Progenitor cell of endocrine pancreas (in vitro differentiated cells): ENCODE measurements around the gene CCDC146. TPM values are rescaled to one million over a fixed set of nuclear protein-coding genes. Genes with fewer than 3 reads are reported as not detected.

Source experiments
- DNase-seq: peaks from one replicate; pipeline ENCODE4 v3.0.0; 2021; ENCODE audit warnings: low spot score; ENCODE audit not compliant: unreplicated experiment
- H3K27ac Mint-ChIP-seq: 2 replicates; pipeline ENCODE4 v1.8.0; 2021; ENCODE audit warnings: mild to moderate bottlenecking, moderate library complexity, mixed read lengths
- H3K27me3 Mint-ChIP-seq: 2 replicates; pipeline ENCODE4 v1.8.0; 2021; ENCODE audit warnings: mixed read lengths
- H3K36me3 Mint-ChIP-seq: 2 replicates; pipeline ENCODE4 v1.8.0; 2022; ENCODE audit warnings: mixed read lengths; ENCODE audit not compliant: insufficient read depth
- H3K4me1 Mint-ChIP-seq: 2 replicates; pipeline ENCODE4 v1.8.0; 2021; ENCODE audit warnings: low read depth, mixed read lengths
- H3K4me3 Mint-ChIP-seq: 2 replicates; pipeline ENCODE4 v1.8.0; 2021; ENCODE audit warnings: low read depth, mild to moderate bottlenecking, moderate library complexity, mixed read lengths
- H3K9me3 Mint-ChIP-seq: 2 replicates; pipeline ENCODE4 v1.8.0; 2021; ENCODE audit warnings: low read depth, mixed read lengths
- CTCF ChIP-seq: fragments of 200-600 bp; sonication (generic); IDR thresholded peaks from one replicate; pipeline ENCODE4 v1.5.0; 2021; ENCODE audit warnings: antibody characterized with exemption, mild to moderate bottlenecking; ENCODE audit not compliant: unreplicated experiment
- total RNA-seq: library from RNA; stranded (reverse); gene quantifications from 2 replicates; pipeline ENCODE4 v1.2.1, GENCODE V29; 2021

Gene CCDC146
- total RNA-seq, 1 donor from 2014 or later: 14.8 TPM

GRCh38 chr7:77338883-77339629, 216.6 kb downstream of the CCDC146 start:
- Mint-ChIP-seq H3K4me3 (no peak overlapping the region), H3K9me3 (no peaks in the 10 kb centered on the region), H3K36me3 (no peaks in the 10 kb centered on the region), H3K4me1 (no peaks in the 10 kb centered on the region), H3K27me3 (no peaks in the 10 kb centered on the region), H3K27ac (no peak overlapping the region)
- no peak for TF ChIP-seq CTCF
- DNase-seq: no peak

GRCh38 chr7:77339726-77340125, 217.3 kb downstream of the CCDC146 start:
- no peaks in the 10 kb centered on the region for H3K4me1 Mint-ChIP-seq
- no peak for TF ChIP-seq CTCF
- no peak overlapping the region for H3K27ac Mint-ChIP-seq
- no peak for DNase-seq
- no peak overlapping the region for H3K4me3 Mint-ChIP-seq
- no peaks in the 10 kb centered on the region for H3K27me3 Mint-ChIP-seq
- H3K9me3 Mint-ChIP-seq: no peaks in the 10 kb centered on the region
- no peaks in the 10 kb centered on the region for H3K36me3 Mint-ChIP-seq

Other genes with a start within 250 kb of the CCDC146 start
- not detected in 2 replicates for gene SPDYE17, start 90.3 kb upstream of the CCDC146 start, total RNA-seq
- gene SPDYE18, start 60.1 kb upstream of the CCDC146 start, total RNA-seq: 0.60 and 0.93 TPM in 2 replicates
- not detected in 2 replicates for gene FGL2, start 77.2 kb downstream of the CCDC146 start, total RNA-seq